GM21723 (cell line): ENCODE data around the gene CCR8.
"Not testable (repeated sequence)": the region's sequence is repeated elsewhere in the genome, so short reads cannot be mapped to it uniquely, and the experiment has no call there.

ENCODE experiments used
- ATAC-seq: cut with Tn5 transposase; IDR thresholded peaks from one replicate; pipeline ENCODE4 v1.9.1; 2021; ENCODE audit warnings: mild to moderate bottlenecking, moderate library complexity; ENCODE audit not compliant: unreplicated experiment

The CCR8 gene

GRCh38 chr3:39346785-39347585 is 17.5 kb downstream of the CCR8 start:
- peak; percentile 93 for ATAC-seq

GRCh38 chr3:39347586-39347876 is 18.0 kb downstream of the CCR8 start:
- peak; percentile 25 for ATAC-seq

- ATAC-seq: no peak
These were observed 19.6 kb downstream of the CCR8 start for GRCh38 chr3:39349080-39349479.

DNA sequence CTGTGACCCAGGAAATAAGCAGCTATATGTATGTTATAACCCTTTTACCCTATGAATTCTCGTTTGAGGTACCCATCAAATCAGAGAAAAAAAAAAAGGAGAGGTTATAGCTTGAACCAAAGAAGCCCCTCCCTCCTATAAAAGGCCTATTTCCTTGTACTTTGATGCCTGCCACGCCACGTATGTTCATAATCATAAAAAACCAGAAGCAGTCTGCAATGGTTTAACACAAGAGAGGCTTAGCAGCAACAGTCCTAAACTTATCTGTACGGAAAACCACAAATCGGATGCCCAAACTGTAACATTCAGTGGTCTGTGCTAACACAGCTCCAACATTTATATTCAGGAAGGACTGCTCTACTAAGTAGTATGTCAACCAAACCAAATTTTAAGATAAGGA is 21.2 kb downstream of the CCR8 start:
- no peak for ATAC-seq

DNA sequence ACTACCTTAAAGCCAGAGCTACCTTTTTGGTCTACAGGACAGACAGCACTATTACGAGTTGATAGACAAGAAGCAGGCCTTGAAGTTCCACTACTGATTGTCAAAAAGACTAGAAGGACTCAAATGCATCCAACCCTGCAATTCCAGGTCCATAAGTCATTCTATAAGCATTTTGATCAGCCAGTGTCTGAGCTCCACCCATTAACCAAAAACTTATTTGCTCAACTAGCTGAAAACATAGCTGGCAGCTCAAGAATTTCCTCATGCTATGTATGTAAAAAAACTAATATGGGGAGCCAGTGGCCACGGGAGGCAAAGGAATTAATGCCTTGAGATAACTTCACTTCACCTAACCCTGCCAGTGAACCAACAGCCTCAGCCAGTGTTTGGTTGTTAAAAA is 21.6 kb downstream of the CCR8 start:
- ATAC-seq: not testable (repeated sequence)

DNA sequence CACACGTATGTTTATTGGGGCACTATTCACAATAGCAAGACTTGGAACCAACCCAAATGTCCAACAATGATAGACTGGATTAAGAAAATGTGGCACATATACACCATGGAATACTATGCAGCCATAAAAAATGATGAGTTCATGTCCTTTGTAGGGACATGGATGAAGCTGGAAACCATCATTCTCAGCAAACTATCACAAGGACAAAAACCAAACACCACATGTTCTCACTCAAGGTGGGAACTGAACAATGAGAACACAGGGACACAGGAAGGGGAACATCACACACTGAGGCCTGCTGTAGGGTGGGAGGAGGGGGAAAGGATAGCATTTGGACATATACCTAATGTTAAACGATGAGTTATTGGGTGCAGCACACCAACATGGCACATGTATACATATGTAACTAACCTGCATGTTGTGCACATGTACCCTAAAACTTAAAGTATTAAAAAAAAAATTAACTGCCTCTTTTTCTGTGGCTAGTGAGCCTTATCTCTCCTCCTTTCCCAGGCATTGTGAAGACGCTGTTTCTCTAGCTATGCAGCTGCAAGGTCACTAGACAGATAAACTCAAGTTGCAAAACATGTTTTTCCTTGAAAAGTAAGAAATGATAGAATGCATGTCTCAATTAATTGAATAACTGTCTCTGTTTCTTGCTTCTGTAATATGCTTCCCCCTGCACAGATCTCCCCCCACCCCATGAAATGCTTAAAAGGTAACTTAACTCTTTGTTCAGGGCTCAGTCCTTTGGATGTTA is 23.8 kb downstream of the CCR8 start:
- not testable (repeated sequence) for ATAC-seq

DNA sequence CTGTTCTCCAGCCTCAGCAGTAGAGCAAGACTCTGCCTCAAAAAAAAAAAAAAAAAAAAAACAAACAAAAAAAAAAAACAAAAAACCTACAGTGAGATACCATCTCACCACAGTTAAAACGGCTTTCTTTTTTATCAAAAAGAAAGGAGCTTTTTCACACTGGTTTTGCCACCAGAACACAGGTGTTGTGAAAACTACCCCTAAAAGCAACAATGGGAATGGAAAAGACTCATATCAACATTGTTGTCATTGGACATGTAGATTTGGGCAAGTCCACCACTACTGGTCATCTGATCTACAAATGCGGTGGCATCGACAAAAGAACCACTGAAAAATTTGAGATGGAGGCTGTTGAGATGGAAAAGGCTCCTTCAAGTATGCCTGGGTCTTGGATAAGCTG is 28.8 kb downstream of the CCR8 start:
- no peak for ATAC-seq

GRCh38 chr3:39361252-39361927 is 31.9 kb downstream of the CCR8 start:
- ATAC-seq: peak; percentile 76

- ATAC-seq: no peak
These were observed 32.7 kb downstream of the CCR8 start for GRCh38 chr3:39362192-39362591.

DNA sequence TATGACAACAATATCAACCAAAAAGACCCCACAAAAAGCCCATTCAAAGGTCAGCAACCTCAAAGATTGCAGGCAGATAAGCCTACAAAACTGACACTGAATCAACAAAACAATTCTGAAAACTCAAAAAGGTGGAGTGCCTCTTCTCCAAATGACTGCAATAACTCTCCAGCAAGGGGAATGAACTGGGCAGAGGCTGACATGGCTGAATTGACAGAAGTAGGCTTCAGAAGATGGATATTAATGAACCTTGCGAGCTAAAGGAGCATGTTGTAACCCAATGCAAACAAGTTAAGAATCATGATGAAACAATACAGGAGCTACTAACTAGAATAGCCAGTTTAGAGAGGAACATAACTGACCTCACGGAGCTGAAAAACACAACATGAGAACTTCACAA is 33.3 kb downstream of the CCR8 start:
- no peak for ATAC-seq

- ATAC-seq: not testable (repeated sequence)
These were observed 40.9 kb downstream of the CCR8 start for GRCh38 chr3:39370450-39370849.

DNA sequence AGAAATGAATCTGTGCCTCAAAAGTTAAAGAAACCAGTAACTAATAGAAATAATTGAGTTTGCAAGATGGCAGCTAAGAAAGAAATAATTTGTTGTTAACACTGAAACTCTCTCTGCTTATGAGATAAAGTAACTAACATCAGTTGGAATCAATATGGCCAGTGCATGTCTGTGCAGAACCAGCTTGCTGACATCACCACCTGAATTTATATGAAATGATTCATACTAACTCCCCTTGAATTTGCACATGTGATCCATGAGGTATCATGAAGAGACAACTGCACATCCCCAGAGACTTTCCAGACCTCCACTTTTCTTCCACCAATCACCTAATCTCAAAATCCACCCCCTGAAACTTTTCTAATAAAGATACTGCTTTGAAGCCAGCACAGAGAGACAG is 43.3 kb downstream of the CCR8 start:
- no peak for ATAC-seq

GRCh38 chr3:39376959-39377634 is 47.6 kb downstream of the CCR8 start:
- no peak for ATAC-seq

GRCh38 chr3:39378088-39378487 is 48.6 kb downstream of the CCR8 start:
- peak; percentile 76 for ATAC-seq

- ATAC-seq: no peak
These were observed 49.7 kb downstream of the CCR8 start for GRCh38 chr3:39378957-39379777.

DNA sequence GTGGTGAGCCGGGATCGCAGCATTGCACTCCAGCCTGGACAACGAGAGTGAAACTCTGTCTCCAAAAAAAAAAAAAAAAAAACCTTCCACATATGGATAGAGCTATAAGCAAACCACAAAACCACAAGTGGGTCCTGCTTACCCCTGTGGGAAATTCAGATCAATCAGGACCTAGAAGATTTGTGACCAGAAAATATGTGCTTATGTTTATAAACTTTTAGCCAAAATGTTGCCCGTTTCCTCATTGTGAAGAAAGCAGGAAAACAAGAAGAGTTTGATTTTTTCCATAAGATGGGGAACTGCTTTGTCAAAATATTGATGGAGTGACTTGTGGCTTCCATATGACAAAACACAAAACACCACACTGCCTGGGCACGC is 50.3 kb downstream of the CCR8 start:
- ATAC-seq: no peak

- no peak for ATAC-seq
These were observed 51.9 kb downstream of the CCR8 start for GRCh38 chr3:39381432-39381831.
